Measurements from ENCODE around the gene REN.

REN gene

GRCh38 chr1:204177133-204177532, 11.0 kb upstream of the REN start:
- no peaks in the 10 kb centered on the region for H3K4me1 ChIP-seq (ENCODE audit: insufficient read depth, low read length)
- no peaks in the 10 kb centered on the region; the same call in 1 of the 2 replicates for H3K9me3 ChIP-seq (ENCODE audit: control insufficient read depth, insufficient read depth, low read length)
- no peaks in the 10 kb centered on the region for H3K36me3 ChIP-seq (ENCODE audit: insufficient read depth, low read length)
- H3K9ac ChIP-seq (ENCODE audit: low read depth, low read length): no peak overlapping the region

- Histone ChIP-seq H3K9ac (ENCODE audit: low read depth, low read length) (no peak overlapping the region), H3K4me1 (ENCODE audit: insufficient read depth, low read length) (no peaks in the 10 kb centered on the region), H3K36me3 (ENCODE audit: insufficient read depth, low read length) (no peaks in the 10 kb centered on the region), H3K9me3 (ENCODE audit: control insufficient read depth, insufficient read depth, low read length) (no peaks in the 10 kb centered on the region; the same call in 1 of the 2 replicates)
Observed at GRCh38 chr1:204176049-204176448, 9.9 kb upstream of the REN start.

GRCh38 chr1:204174958-204175357, 8.8 kb upstream of the REN start:
- H3K9ac ChIP-seq (ENCODE audit: low read depth, low read length): no peak overlapping the region
- peaks cover 3% of the 10 kb centered on the region; the same call in 1 of the 2 replicates for H3K9me3 ChIP-seq (ENCODE audit: control insufficient read depth, insufficient read depth, low read length)
- H3K36me3 ChIP-seq (ENCODE audit: insufficient read depth, low read length): no peaks in the 10 kb centered on the region
- no peaks in the 10 kb centered on the region for H3K4me1 ChIP-seq (ENCODE audit: insufficient read depth, low read length)

GRCh38 chr1:204172404-204173029, 6.4 kb upstream of the REN start:
- peaks cover 12% of the 10 kb centered on the region; the same call in 1 of the 2 replicates for H3K9me3 ChIP-seq (ENCODE audit: control insufficient read depth, insufficient read depth, low read length)
- no peaks in the 10 kb centered on the region for H3K4me1 ChIP-seq (ENCODE audit: insufficient read depth, low read length)
- no peak overlapping the region for H3K9ac ChIP-seq (ENCODE audit: low read depth, low read length)
- H3K36me3 ChIP-seq (ENCODE audit: insufficient read depth, low read length): no peaks in the 10 kb centered on the region

GRCh38 chr1:204171751-204172178, 5.6 kb upstream of the REN start:
- H3K36me3 ChIP-seq (ENCODE audit: insufficient read depth, low read length): no peaks in the 10 kb centered on the region
- H3K9me3 ChIP-seq (ENCODE audit: control insufficient read depth, insufficient read depth, low read length): peaks cover 12% of the 10 kb centered on the region; the same call in 1 of the 2 replicates
- H3K4me1 ChIP-seq (ENCODE audit: insufficient read depth, low read length): no peaks in the 10 kb centered on the region
- H3K9ac ChIP-seq (ENCODE audit: low read depth, low read length): no peak overlapping the region

GRCh38 chr1:204170494-204171155, 4.5 kb upstream of the REN start:
- Histone ChIP-seq H3K9me3 (ENCODE audit: control insufficient read depth, insufficient read depth, low read length) (peaks cover 12% of the 10 kb centered on the region; the same call in 1 of the 2 replicates), H3K4me1 (ENCODE audit: insufficient read depth, low read length) (no peaks in the 10 kb centered on the region), H3K36me3 (ENCODE audit: insufficient read depth, low read length) (no peaks in the 10 kb centered on the region), H3K9ac (ENCODE audit: low read depth, low read length) (no peak overlapping the region)

- H3K36me3 ChIP-seq (ENCODE audit: insufficient read depth, low read length): no peaks in the 10 kb centered on the region
- peaks cover 12% of the 10 kb centered on the region; the same call in 1 of the 2 replicates for H3K9me3 ChIP-seq (ENCODE audit: control insufficient read depth, insufficient read depth, low read length)
- no peaks in the 10 kb centered on the region for H3K4me1 ChIP-seq (ENCODE audit: insufficient read depth, low read length)
- H3K9ac ChIP-seq (ENCODE audit: low read depth, low read length): no peak overlapping the region
Observed at GRCh38 chr1:204169858-204170257, 3.7 kb upstream of the REN start.

GRCh38 chr1:204167730-204168129, 1.6 kb upstream of the REN start:
- Histone ChIP-seq H3K4me1 (ENCODE audit: insufficient read depth, low read length) (no peaks in the 10 kb centered on the region), H3K36me3 (ENCODE audit: insufficient read depth, low read length) (no peaks in the 10 kb centered on the region), H3K9ac (ENCODE audit: low read depth, low read length) (no peak overlapping the region), H3K9me3 (ENCODE audit: control insufficient read depth, insufficient read depth, low read length) (peaks cover 12% of the 10 kb centered on the region; the same call in 1 of the 2 replicates)

- no peaks in the 10 kb centered on the region for H3K36me3 ChIP-seq (ENCODE audit: insufficient read depth, low read length)
- H3K9ac ChIP-seq (ENCODE audit: low read depth, low read length): no peak overlapping the region
- H3K4me1 ChIP-seq (ENCODE audit: insufficient read depth, low read length): no peaks in the 10 kb centered on the region
- no peaks in the 10 kb centered on the region for H3K9me3 ChIP-seq (ENCODE audit: control insufficient read depth, insufficient read depth, low read length)
Observed at GRCh38 chr1:204162494-204163074, 3.6 kb downstream of the REN start.

GRCh38 chr1:204161609-204162493, 4.3 kb downstream of the REN start:
- H3K36me3 ChIP-seq (ENCODE audit: insufficient read depth, low read length): no peaks in the 10 kb centered on the region
- H3K9ac ChIP-seq (ENCODE audit: low read depth, low read length): no peak overlapping the region
- H3K9me3 ChIP-seq (ENCODE audit: control insufficient read depth, insufficient read depth, low read length): no peaks in the 10 kb centered on the region
- no peaks in the 10 kb centered on the region for H3K4me1 ChIP-seq (ENCODE audit: insufficient read depth, low read length)

GRCh38 chr1:204157962-204158361, 8.2 kb downstream of the REN start:
- H3K4me1 ChIP-seq (ENCODE audit: insufficient read depth, low read length): no peaks in the 10 kb centered on the region
- no peak overlapping the region for H3K9ac ChIP-seq (ENCODE audit: low read depth, low read length)
- H3K36me3 ChIP-seq (ENCODE audit: insufficient read depth, low read length): no peaks in the 10 kb centered on the region
- no peaks in the 10 kb centered on the region for H3K9me3 ChIP-seq (ENCODE audit: control insufficient read depth, insufficient read depth, low read length)

- no peaks in the 10 kb centered on the region for H3K4me1 ChIP-seq (ENCODE audit: insufficient read depth, low read length)
- H3K9ac ChIP-seq (ENCODE audit: low read depth, low read length): no peak overlapping the region
- no peaks in the 10 kb centered on the region for H3K36me3 ChIP-seq (ENCODE audit: insufficient read depth, low read length)
- no peaks in the 10 kb centered on the region for H3K9me3 ChIP-seq (ENCODE audit: control insufficient read depth, insufficient read depth, low read length)
Observed at GRCh38 chr1:204155881-204156280, 10.3 kb downstream of the REN start.

GRCh38 chr1:204154568-204155255, 11.4 kb downstream of the REN start:
- Histone ChIP-seq H3K36me3 (ENCODE audit: insufficient read depth, low read length) (no peaks in the 10 kb centered on the region), H3K4me1 (ENCODE audit: insufficient read depth, low read length) (peaks cover 5% of the 10 kb centered on the region; the same call in 1 of the 2 replicates), H3K9ac (ENCODE audit: low read depth, low read length) (no peak overlapping the region), H3K9me3 (ENCODE audit: control insufficient read depth, insufficient read depth, low read length) (no peaks in the 10 kb centered on the region)

- Histone ChIP-seq H3K36me3 (ENCODE audit: insufficient read depth, low read length) (no peaks in the 10 kb centered on the region), H3K9me3 (ENCODE audit: control insufficient read depth, insufficient read depth, low read length) (no peaks in the 10 kb centered on the region), H3K4me1 (ENCODE audit: insufficient read depth, low read length) (peaks cover 5% of the 10 kb centered on the region; the same call in 1 of the 2 replicates), H3K9ac (ENCODE audit: low read depth, low read length) (no peak overlapping the region)
Observed at GRCh38 chr1:204153667-204154066, 12.5 kb downstream of the REN start.

Data from ES-I3 (cell line).